Measurements from ENCODE around the gene SLC25A26.

The SLC25A26 gene

DNA sequence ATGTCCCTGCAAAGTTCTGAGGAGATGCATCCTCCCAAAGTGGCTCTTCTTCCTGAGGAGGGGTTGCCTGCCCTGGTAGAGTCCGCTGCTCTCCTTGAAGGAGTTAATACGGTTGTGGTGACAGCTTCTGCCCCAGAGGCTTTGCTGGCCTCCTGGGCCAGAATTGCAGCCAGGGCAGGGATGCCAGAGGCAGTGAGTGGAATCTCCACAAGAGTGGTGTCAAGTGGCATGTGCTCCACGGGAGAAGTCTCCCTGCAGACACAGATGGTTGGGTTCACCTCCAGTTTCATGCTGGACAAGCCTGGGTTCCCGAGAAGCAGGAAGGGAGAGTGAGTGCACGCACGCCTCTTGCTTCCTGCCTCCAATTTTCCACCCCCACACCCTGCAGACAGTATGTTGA is 105.5 kb downstream of the SLC25A26 start:
- no peak for DNase-seq (ENCODE audit: low spot score)

DNA sequence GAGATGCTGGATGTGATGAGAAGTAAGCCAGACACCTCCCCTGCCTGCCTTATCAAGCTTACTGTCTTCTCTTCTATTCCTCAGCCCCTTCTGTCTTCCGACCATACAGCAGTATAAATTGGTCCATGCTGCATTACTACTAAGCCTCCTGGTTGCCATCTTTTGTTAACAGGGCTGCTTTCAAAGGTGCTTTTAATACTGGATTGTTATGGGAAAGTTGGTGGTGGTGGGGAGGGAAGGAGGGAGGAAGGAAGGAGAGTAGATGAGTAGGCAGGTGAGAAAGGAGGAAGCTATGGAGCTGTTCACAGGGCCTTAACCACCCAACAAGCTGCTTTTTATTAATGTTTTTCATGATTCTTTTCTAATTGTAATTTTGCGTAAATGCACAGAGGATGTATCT is 114.9 kb downstream of the SLC25A26 start:
- DNase-seq (ENCODE audit: low spot score) = no peak

DNA sequence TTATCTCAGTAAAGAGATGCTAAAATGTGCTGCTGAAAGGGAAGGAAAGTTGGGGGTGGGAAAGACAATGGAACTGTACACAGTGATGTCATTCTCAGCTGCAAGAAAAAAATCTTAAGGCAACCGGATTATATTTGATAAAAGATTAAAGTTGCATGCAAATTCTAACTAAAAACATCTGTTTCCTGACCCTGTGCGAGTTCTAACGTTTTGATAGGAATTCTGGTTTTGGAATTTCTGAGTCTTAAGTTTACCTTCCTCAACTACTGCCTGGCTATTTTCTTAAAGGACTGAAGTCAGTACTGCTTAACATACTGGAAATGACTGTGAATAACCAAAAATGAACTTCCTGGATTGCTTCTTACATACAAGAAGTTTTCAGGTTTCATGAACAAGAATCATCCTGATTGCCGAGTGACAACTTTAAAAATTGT is 115.5 kb downstream of the SLC25A26 start:
- no peak for DNase-seq (ENCODE audit: low spot score)

DNA sequence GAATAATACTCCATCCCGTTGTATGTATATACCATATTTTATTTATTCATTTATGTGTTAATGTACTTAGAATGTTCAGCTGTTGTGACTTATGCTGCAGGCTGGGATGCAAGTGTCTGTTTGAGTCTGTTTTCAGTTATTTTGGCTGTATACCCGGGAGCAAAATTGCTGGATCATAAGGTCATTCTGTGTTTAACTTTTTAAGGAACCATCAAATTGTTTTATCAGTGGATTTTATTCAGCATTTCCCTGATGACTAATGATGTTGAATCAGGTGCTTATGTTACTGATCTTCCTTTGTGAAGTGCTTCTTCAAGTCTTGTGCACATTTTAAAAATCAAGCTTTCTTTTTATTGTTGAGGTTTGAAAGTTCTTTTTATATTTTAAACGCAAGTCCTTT is 118.1 kb downstream of the SLC25A26 start:
- no peak for DNase-seq (ENCODE audit: low spot score)

DNA sequence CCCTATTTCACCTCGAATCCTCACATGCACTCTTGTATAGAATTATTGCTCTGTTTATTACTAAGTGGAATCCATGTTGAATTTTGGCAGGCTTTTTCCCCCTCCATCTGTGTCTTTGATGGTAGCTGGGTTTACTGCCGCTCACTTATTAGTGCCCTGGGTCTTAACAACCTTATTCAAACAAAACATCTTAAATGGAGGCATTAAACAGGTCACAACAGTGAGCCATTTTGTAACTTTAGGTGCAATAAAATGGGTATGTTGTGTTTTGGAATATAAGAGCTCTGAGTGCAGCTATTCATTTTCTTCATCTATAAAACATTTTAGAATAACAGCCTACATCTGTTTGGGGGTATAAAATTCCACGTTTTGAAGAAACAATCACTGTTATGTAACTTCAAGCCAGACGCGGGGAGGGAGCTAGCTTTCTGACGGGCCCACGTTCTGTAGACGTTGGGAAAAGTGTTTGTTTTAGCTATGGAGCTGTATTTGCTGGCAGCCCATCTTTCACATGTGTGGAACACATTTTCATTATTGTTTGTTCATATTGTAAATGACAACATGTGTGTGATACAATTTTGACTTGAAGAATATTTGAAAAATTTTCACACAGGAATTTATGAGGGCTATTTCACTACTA is 122.0 kb downstream of the SLC25A26 start:
- DNase-seq (ENCODE audit: low spot score) = no peak

DNA sequence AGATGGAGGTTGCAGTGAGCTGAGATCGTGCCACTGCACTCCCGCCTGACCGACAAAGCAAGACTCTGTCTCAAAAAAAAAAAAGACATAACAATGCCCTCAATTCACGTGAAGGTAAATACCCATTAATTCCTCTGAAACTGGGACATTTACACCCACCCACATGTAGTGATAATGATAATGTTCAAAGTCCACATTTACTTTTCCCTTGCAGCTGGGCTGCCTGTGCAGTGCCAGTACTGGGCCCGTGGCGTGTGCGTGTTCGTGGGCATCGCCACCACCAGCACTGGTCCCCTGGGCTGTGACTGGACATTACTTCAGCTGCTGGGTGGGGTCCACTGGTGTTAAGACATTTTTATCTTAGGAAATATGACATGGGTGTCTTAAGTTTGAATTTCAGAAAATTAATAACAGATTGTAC is 123.6 kb downstream of the SLC25A26 start:
- DNase-seq (ENCODE audit: low spot score) = no peak

DNA sequence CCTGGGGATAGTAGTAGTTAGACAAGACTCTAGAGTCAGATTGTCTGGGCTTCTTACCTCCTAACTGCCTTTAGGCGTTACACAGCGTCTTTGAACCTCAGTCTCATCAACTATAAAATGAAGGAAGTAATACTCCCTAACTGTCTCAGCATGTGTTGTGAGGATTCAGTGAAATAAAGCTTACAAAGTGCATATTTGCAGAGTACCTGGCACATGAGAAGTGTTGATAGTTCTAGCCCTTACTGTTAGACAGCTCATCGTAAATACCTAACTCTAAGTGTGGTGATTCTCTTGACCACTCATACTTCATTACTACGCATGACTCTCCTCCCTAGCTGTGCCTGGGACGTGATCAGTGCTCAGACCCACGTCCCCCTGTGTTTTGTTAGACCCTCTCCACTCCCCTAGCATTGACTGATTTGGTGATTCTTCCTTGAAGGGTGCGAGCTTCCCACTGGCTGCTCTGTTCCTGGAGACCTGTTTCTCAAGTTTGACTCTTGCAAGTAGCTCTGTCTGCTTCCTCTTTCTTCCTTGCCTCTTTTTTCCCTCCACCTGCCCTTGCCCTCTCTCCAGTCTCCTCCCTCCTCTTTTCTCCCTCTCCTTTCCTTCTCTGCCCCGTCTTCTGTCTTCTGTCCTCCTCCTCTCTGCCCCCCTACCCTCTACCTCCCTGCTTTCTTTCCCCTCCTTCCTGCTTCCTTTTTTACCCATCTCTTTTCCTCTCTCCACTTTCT is 124.2 kb downstream of the SLC25A26 start:
- DNase-seq (ENCODE audit: low spot score) = no peak

DNA sequence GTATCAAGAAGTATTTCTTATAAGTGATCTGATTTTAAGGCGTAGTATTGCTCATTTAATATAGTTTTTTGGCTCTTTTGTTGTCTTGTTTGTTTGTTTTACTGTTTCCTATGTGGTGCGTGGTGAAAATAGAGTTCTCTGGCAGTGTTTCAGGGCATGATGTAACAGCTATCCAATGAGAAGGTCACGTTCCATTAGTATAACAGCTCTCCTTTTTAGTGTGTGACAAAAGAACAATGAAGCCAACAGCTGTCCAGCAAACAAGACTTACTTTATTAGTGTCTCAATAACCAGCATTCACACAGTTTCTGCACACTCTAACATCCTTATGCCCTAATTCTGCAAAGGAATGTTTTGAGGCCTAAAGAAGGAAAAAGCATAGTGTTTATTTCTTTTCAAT is 127.9 kb downstream of the SLC25A26 start:
- DNase-seq (ENCODE audit: low spot score) = no peak

DNA sequence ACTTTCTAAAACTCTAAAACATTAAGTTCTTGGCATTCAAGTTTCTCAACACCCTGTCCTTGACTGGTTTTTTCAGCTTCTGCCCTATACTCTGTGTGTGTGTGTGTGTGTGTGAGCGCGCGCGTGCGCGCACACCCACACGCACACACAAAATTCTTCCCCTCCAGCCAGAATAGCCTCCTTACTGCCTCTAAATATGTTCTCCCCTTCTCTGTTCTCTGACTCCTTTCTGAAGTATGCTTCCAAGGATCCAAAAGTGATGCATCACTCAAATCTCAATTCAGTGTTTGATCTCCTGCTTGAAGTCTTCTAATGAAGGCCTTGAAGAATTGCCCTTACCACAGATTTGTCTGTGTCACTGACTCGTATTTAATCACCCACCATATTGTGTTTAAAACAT is 129.8 kb downstream of the SLC25A26 start:
- no peak for DNase-seq (ENCODE audit: low spot score)

DNA sequence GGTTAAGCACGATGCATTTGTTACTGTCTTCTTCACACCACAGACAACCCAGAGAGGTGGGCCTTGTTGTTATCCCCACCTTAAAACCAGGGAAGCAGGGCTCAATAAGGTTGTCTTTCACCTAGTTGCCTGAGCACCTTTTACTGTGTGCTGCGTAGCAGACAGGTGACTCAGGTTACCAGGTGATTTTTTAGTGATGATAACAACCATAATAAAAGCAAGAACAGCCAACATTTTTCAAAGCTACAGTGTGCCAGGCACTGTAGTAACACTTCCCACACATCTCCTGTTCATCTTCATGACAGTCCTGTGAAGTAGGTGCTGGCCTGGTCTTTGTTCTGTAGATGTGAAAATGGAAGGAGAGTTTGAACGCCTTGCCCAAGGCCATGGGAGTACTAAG is 132.2 kb downstream of the SLC25A26 start:
- no peak for DNase-seq (ENCODE audit: low spot score)

DNA sequence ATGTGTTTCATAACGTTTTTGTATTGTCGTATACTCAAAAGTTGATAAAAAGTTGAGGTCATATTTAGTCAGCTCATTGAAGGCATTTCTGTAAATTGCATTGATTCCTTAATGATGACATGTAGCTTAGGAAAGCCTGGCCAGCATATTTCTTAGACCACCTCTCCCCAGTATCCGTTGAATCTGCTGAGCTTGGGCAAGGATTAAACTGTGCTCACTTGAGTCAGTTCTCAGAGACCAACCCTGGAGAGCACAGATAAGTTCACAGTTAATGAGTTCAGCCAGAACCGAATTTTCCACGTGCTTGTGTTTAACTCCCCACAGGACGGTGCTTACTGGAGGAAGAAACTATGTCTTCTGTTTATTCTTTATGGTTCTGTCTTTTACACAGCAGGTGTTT is 132.7 kb downstream of the SLC25A26 start:
- no peak for DNase-seq (ENCODE audit: low spot score)

DNA sequence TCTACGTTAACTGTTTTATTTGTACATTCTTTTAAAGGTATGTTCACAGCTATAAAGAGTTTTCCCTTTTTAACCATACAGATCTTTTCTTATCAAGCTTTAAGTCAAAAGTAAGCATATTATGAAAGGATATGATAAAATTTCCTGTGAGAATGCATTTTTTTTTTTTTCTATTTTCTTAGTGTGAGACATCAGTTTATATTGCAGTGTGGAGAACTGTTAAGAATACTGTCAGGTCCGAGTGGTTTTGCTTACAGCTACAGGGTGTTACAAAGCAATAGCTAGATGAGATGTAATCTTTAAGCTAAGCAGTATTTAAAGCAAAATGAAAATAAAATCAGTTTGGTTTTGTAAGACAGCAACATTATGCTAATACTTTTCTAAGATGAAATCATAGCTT is 133.2 kb downstream of the SLC25A26 start:
- no peak for DNase-seq (ENCODE audit: low spot score)

DNA sequence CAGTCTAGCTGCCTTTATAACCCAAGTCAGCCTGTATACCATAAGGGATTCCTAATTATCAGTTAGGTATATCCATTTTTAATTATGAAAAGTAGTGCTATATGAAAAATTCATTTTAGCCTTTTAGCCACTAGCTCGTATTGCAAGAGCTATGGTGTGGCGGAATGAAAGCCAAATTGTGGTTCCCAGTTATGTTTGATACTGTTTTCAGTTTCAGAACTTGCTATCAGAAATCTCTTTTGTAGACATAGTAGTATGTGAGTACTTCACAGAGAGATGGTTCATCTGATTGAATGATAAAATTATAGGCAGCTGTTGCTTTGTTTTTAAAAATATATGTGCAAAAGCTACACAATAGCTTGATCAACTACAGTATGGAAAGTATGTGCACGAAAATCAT is 134.6 kb downstream of the SLC25A26 start:
- DNase-seq (ENCODE audit: low spot score) = no peak

DNA sequence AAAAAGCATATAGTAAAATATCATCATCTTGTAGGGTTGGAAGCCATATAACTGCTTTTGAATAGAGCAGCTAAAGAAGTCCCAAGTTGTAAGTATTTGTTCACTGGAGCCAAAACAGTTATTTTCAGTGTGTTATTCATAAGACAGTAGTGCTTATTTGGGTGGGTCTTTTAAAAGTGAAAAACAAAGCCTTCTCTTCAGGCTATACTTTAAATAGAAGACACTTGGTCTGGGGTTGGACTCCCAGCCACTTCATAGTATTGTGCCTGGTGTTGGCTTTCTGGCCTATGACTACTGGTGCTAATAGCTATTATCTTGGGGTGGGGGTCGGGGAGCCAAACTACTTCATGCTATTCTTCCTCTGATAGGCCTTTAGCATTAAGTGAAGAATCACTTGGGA is 135.2 kb downstream of the SLC25A26 start:
- DNase-seq (ENCODE audit: low spot score) = no peak

DNA sequence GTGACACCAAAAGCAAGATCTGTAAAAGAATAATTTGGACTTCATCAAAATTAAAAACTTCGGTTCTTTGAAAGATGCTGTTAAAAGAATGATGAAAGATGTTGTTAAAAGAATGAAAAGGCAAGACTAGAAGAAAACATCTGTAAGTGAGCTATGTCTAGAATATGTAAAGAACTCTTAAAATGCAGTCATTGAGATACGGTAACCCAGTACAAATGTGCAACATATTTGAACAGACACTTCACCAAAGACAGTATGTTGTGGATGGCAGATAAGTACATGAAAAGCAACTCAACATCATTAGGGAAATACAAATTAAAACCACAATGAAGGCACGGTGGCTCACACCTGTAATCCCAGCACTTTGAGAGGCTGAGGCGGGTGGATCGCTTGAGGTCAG is 140.6 kb downstream of the SLC25A26 start:
- no peak for DNase-seq (ENCODE audit: low spot score)

DNA sequence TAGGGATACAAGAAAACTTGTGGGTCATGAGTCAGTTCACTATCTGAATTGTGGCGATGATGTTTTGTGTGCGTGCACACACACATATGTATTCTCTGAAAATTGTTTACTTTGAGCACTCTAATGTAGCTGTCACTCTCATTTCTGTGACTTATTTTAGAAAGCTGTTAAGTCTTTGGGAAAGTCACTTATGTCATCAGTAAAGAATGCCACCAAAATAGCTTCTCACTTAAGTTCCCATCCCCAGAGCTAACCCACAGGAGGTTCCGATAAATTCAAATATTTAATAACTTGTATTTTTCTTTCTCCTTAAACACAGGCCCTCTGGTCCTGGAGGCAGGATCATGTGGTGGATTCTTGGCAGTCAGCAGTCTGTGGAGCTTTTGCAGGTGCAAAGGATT is 141.7 kb downstream of the SLC25A26 start:
- no peak for DNase-seq (ENCODE audit: low spot score)

DNA sequence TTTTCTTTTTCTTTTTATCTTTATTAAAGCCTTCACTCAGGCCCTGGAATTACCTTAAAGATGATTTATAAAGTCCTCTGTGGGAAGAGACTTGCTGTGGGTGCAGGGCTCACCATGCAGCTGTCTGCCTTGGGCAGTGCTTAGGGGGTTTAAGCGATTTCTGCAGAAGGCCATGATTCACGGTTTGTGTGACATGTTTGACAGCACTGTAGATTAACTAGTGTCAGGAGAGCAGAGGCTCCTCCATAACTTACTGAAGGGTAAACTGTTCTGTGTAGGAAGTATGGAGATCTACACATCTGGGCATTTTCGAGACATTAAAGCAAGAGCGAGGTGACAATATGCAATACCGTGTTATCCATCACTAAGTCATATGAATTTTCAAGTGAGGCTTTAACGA is 142.3 kb downstream of the SLC25A26 start:
- no peak for DNase-seq (ENCODE audit: low spot score)

DNA sequence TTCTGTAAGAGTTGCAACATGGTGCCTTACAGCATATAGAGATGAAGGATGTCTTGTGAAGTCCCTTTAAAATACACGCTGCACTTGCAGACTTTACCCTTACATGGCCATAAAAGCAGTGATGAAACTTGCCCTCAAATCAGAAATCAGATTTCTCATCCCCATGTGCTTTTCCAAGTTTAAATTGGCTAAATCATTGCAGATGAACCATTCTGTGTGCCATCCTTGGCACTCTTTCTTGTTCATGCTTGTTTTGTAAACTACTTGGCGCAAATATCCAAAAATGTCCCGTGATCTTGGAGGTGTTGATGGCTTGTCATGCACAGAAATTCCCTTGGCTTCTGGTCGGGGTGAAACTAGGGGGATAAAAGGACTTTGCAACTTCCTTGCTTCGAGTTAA is 144.3 kb downstream of the SLC25A26 start:
- DNase-seq (ENCODE audit: low spot score) = no peak

DNA sequence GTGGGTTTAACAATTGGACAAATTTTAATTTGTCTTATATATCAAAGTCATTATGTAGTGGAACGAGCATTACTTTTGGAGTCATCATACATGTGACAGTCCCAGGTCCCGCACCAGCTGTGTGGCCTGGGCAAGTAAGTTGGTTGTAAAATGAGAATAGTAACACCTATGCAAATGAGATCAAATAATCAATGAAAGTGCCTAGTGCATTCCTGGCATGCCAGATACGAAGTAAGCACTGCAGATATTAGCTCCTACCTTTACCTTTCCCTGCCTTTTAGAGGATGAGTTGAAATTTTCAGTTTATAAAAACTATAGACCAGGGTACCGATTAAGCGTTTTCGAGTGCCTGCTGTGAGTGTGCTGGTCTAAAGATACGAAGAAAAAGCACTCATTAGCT is 145.9 kb downstream of the SLC25A26 start:
- no peak for DNase-seq (ENCODE audit: low spot score)

DNA sequence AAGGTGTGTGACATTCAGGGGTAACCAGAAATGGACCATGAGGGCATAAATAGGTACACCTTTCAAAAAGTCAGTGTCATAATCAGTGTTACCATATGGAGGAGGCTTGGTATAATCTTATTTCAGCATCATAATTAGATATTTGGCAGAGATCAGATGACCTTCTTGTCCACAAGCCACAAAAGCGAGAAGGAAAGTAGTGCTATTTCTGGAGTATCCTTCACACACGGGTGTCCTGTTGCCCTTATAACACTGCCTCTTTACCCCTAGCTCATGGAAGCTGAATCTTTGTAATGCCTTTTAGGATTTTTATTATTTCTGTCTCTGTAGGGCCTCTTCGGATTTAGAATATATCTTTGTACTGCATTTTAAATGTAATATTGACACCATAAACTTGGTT is 147.2 kb downstream of the SLC25A26 start:
- no peak for DNase-seq (ENCODE audit: low spot score)

DNA sequence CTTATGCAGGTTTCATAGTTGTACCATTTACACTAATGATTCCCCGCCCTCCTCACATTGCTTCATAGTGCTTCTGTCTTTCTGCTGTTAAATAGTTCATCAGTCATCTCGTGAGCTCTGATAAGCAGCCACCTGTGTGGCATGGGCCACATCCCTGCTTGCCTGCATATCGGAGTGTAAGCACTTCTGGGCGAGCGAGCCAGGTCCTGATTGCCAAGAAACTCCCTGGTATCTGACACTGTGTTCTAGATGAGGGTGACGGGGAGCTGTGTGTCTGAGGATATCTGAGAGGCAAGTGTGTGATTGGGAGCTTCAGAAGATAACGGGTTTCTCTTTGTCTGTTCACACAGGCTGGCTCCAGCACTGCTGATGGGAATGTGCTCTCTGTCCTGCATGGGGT is 149.4 kb downstream of the SLC25A26 start:
- DNase-seq (ENCODE audit: low spot score) = no peak

DNA sequence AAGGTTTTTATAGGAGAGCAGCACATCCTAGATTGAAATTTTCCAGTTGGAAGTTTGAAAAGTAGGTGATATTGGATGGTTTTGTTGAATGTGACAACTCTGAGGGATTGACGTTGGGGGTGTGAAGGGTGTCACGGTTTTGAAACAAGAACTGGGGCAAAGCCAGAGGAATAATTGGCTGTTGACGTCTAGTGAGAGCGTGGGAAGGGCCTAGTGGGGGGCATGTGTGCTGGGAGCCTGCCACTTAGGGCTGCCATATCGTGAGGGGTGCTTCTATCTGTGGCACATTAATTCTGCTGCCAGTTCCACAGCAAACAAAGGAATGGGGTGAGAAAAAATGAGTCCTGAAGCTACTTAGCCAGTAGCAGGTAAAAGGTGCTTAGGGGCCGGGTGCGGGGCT is 150.6 kb downstream of the SLC25A26 start:
- no peak for DNase-seq (ENCODE audit: low spot score)

DNA sequence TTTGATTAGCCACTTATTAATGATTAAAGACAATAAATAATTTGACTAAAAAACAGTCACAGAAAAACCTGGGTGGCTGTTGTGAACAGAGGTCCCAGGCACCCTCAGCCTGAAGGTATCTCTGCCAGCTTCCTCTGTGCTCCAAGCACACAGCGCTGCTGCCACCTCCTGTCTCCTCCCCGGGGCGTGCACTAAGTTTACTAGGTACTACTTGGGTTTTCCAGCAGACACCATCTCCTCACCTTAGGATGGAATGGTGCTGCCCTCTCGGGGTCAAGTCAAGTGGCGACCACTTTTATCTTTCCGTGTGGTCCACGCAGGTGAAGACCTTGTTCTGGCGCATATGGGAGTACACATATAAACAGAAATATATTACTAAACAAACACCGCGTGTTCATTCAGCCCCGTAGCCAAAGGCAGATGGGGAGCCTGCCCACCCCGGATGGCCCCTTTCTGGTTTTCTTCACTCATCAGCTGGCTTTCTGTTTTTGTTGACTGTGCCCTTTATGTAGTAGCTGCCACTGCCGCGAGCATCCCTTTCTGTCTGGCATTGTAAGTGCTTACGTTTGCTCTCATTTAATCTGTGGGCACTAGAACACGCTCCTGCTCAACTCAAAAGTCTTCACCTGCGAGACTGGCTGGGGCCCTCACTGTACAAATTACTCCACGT is 152.0 kb downstream of the SLC25A26 start:
- DNase-seq (ENCODE audit: low spot score) = no peak

DNA sequence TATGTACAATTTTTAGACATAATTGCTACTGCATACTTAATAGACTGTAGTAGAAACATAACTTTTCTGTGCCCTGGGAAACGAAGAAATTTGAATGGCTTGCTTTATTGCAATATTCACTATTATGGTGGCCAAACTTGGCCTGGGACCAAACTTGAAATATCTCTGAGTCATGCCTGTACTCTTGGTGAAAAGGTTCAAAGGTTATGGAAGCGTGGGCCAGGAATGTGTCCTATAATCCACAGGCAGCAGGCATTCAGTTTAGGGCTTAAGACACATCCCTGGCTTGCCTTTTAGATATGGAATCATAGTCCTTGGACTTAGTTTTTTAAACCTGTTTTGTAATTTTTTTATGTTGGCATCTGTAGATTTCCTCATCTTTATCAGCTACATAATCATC is 155.8 kb downstream of the SLC25A26 start:
- DNase-seq (ENCODE audit: low spot score) = no peak
